Ovary (tissue), 9 donors: ENCODE measurements around the gene IFNLR1. TPM values are rescaled to one million over a fixed set of nuclear protein-coding genes. Genes with fewer than 3 reads are reported as not detected.

ENCODE experiments used
- DNase-seq, 5 donors: peaks; one replicate each; pipeline ENCODE4 v3.0.0-alpha.2; 2019 to 2020
- H3K27ac ChIP-seq, 2 donors: fragments of 200-600 bp; one replicate each; pipeline versions ENCODE4 v1.5.1 to v1.8.0; 2019 to 2022
- H3K27me3 ChIP-seq: fragments of 200-600 bp; one replicate; pipeline ENCODE4 v1.8.0; 2022
- H3K36me3 ChIP-seq: fragments of 200-600 bp; sonication (generic); one replicate; pipeline ENCODE4 v1.5.1; 2019
- H3K4me1 ChIP-seq: one replicate; pipeline ENCODE4 v1.8.1; 2013; ENCODE audit warnings: mild to moderate bottlenecking, moderate library complexity; ENCODE audit not compliant: insufficient read depth
- H3K4me3 ChIP-seq: fragments of 200-600 bp; sonication (generic); one replicate; pipeline ENCODE4 v1.5.1; 2017
- H3K9me3 ChIP-seq, 2 donors: fragments of 200-600 bp in 1 of 2; sonication (generic) in 1 of 2; one replicate each; pipeline versions ENCODE4 v1.5.1 to v1.8.1; 2013 to 2019; ENCODE audit warnings: mild to moderate bottlenecking in 1 of 2, moderate library complexity in 1 of 2
- CTCF ChIP-seq, 3 donors: fragments of 450-650 bp in 2 of 3; fragments of 200-600 bp in 1 of 3; IDR thresholded peaks; one replicate each; pipeline versions ENCODE4 v1.5.1 to v1.8.0; 2016 to 2022; ENCODE audit warnings: antibody characterized with exemption in 3 of 3, mild to moderate bottlenecking in 1 of 3
- EP300 ChIP-seq: sonication (generic); formaldehyde crosslinking; IDR thresholded peaks from one replicate; pipeline ENCODE4 v1.6.1; 2017; ENCODE audit warnings: antibody characterized with exemption
- POLR2A ChIP-seq: fragments of 450-650 bp; IDR thresholded peaks from one replicate; pipeline ENCODE4 v1.6.1; 2017; ENCODE audit warnings: antibody characterized with exemption, mild to moderate bottlenecking, moderate library complexity
- WGBS, 3 donors: extraction: QIAGEN DNeasy Blood & Tissue Kit in 1 of 3; methylation state at CpG; one replicate each; pipeline versions ENCODE4 v1.1.5 to v1.1.7; 2013 to 2017; 5-methylcytosine and 5-hydroxymethylcytosine counted together
- intact Hi-C, 4 donors: fragments of 100-400 bp; cut with DNase I; formaldehyde crosslinking; loops; one replicate each; pipeline versions ENCODE4 v1.11.0 to v1.15.1; 2022 to 2023
- polyA plus RNA-seq, 2 donors: library from polyadenylated mRNA; stranded (reverse); fragments of 200-250 nt in 1 of 2; fragments of 350-450 nt in 1 of 2; fragmentation: Illumina TruSeq in 1 of 2; extraction: RNeasy Lipid Tissue Mini Kit (QIAGEN cat#74804) in 1 of 2; gene quantifications; one replicate each; pipeline ENCODE4 v1.2.3, GENCODE V29; 2013 to 2014
- total RNA-seq, 7 donors: library from RNA; depleted of rRNA in 2 of 7; stranded (reverse); fragments of >200 nt in 2 of 7; fragmentation: NEBNext Ultra II Directional in 3 of 7; extraction: Animal tissue kit (Norgen Biotek cat#: 25700) in 3 of 7; gene quantifications; one replicate each; pipeline versions ENCODE4 v1.1.0 to v1.2.4, GENCODE V29; 2016 to 2023
- donor health status: DM: no; HTN: no; CAD: no; lungs with moderate emphysema.
- donor health status: DM: no; HTN: no; CAD: no.
- donor health status: Bipolar disorder and iron deficiency.
- donor health status: DM: yes; HTN: yes; CAD: no.
- donor health status: DM: no; HTN: no; CAD: no.
- donor health status: DM: yes; HTN: yes; CAD: no.

The IFNLR1 gene
- total and polyA plus RNA-seq, 9 donors, result 0.40 to 2.8 (median 1.8) TPM

- intact Hi-C loops, result no loop called here
- Histone ChIP-seq H3K36me3 (no peaks in the 10 kb centered on the region), H3K27ac (no peak overlapping the region), H3K4me1 (no peaks in the 10 kb centered on the region), H3K9me3 (no peaks in the 10 kb centered on the region), H3K27me3 (no peaks in the 10 kb centered on the region), H3K4me3 (no peak overlapping the region)
- TF ChIP-seq CTCF (IDR thresholded peaks at IDR 0.05) (no peak), POLR2A (no peak), EP300 (no peak)
- no peak for DNase-seq
- 72 to 82% (median 76%) methylated on average over 7 of the region's 7 CpGs for WGBS, 3 donors
Measured at GRCh38 chr1:24127801-24128363, 59.2 kb downstream of the IFNLR1 start.

- no peaks in the 10 kb centered on the region for H3K27me3 ChIP-seq
- H3K4me1 ChIP-seq, result no peaks in the 10 kb centered on the region
- 79 to 85% (median 84%) methylated on average over 3 of the region's 3 CpGs for WGBS, 3 donors
- H3K4me3 ChIP-seq, result no peak overlapping the region
- intact Hi-C loops, result no loop called here
- no peak overlapping the region for H3K27ac ChIP-seq
- TF ChIP-seq POLR2A (no peak), EP300 (no peak), CTCF (IDR thresholded peaks at IDR 0.05) (no peak)
- DNase-seq, result no peak
- H3K9me3 ChIP-seq, result no peaks in the 10 kb centered on the region
- H3K36me3 ChIP-seq, result no peaks in the 10 kb centered on the region
Measured at GRCh38 chr1:24127134-24127800, 59.8 kb downstream of the IFNLR1 start.

GRCh38 chr1:24126672-24127023 lies 60.4 kb downstream of the IFNLR1 start:
- TF ChIP-seq POLR2A (no peak), EP300 (no peak), CTCF (IDR thresholded peaks at IDR 0.05) (no peak)
- Histone ChIP-seq H3K4me1 (no peaks in the 10 kb centered on the region), H3K27ac (no peak overlapping the region), H3K9me3 (no peaks in the 10 kb centered on the region), H3K4me3 (no peak overlapping the region), H3K27me3 (no peaks in the 10 kb centered on the region), H3K36me3 (no peaks in the 10 kb centered on the region)
- 48 to 51% (median 50%) methylated on average over 5 of the region's 5 CpGs for WGBS, 3 donors
- intact Hi-C loops, result no loop called here
- no peak for DNase-seq

- TF ChIP-seq EP300, result no peak
- no peak for TF ChIP-seq CTCF (IDR thresholded peaks at IDR 0.05)
- no peak for TF ChIP-seq POLR2A
- 20 to 23% (median 21%) methylated on average over 6 of the region's 6 CpGs for WGBS, 3 donors
- Histone ChIP-seq H3K4me1 (no peaks in the 10 kb centered on the region), H3K27me3 (no peaks in the 10 kb centered on the region), H3K4me3 (no peak overlapping the region), H3K36me3 (no peaks in the 10 kb centered on the region), H3K9me3 (no peaks in the 10 kb centered on the region), H3K27ac (no peak overlapping the region)
- intact Hi-C loops, result no loop called here
- no peak for DNase-seq
Measured at GRCh38 chr1:24126018-24126671, 60.9 kb downstream of the IFNLR1 start.
